ENCODE results near the gene BMPR1B. TPM values are rescaled to one million over a fixed set of nuclear protein-coding genes. Genes with fewer than 3 reads are reported as not detected.

Gene BMPR1B
- total and polyA plus RNA-seq, 2 of the 4 experiments (the other 2 are of a cell fraction): 0.24 to 0.90 TPM

DNA sequence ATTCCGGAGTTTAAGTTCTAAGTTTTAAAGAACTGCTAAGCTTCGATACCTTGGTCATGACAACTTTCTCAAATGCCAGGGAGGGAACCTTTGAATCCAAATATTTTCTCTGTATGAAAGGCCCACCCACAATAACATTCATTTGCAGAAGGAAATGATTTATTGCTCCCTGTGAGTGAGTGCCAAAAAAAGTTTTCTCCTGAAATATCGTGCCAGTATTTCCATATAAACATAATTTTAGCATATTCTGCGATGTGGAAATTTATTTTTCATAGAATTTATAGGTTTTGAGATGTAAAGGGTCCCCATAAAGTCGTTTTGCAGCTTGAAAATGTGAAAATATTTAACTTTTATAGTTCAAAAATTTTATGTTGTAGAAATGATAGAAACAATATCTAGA lies 53.9 kb downstream of the BMPR1B start:
- no peaks in the 10 kb centered on the region for H4K20me1 ChIP-seq (ENCODE audit: insufficient read depth, low read length)
- DNase-seq (no peak), ATAC-seq (ENCODE audit: low read depth) (no peak)
- H3K4me2 ChIP-seq (ENCODE audit: low read depth, low read length): no peak overlapping the region
- ChIA-PET CTCF (interaction anchor here (0.6 kb wide), 1 partner anchor 369 kb away, joined by 3 read pairs; no protein-coding TSS in a partner anchor), POLR2A (ENCODE audit: unreplicated experiment) (no interaction called here)
- no peak overlapping the region for H2AK5ac ChIP-seq (ENCODE audit: low read depth, low read length)
- peaks cover 3% of the 10 kb centered on the region; the same call in 1 of the 2 replicates for H3K9me1 ChIP-seq (ENCODE audit: insufficient read depth, low read length)
- intact Hi-C loops (cut with micrococcal nuclease): loop anchor here (10.0 kb wide), 1 partner anchor 263 kb away; no protein-coding TSS in a partner anchor
- WGBS, 2 experiments (ENCODE audit: extremely low coverage in 2 of 2, insufficient read length in 1 of 2): no CpG with 5 or more reads among the region's 5 CpGs
- H4K5ac ChIP-seq (ENCODE audit: low read depth, low read length): no peak overlapping the region
- TF ChIP-seq SMC3 (IDR thresholded peaks at IDR 0.05; ENCODE audit: low read depth, low read length) (no peak), RCOR1 (IDR thresholded peaks at IDR 0.05; ENCODE audit: insufficient replicate concordance, low read length) (no peak), RAD21 (IDR thresholded peaks at IDR 0.05; ENCODE audit: low read length) (no peak), POLR2A (IDR thresholded peaks at IDR 0.05; ENCODE audit: low read depth, low read length) (no peak), BHLHE40 (IDR thresholded peaks at IDR 0.05; ENCODE audit: low read depth, low read length) (no peak)
- TF ChIP-seq, protein P1, sequence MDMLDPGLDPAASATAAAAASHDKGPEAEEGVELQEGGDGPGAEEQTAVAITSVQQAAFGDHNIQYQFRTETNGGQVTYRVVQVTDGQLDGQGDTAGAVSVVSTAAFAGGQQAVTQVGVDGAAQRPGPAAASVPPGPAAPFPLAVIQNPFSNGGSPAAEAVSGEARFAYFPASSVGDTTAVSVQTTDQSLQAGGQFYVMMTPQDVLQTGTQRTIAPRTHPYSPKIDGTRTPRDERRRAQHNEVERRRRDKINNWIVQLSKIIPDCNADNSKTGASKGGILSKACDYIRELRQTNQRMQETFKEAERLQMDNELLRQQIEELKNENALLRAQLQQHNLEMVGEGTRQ (IDR thresholded peaks at IDR 0.05; ENCODE audit: low read depth, low read length): no peak
- H3K4me1 ChIP-seq (ENCODE audit: control insufficient read depth, insufficient read depth, low read length): no peaks in the 10 kb centered on the region
- H2AFZ ChIP-seq (replicated peaks; ENCODE audit: low read length, poor library complexity): no peak overlapping the region
- no peak overlapping the region for H3K27ac ChIP-seq (ENCODE audit: insufficient read depth, low read length)
- H4K91ac ChIP-seq (ENCODE audit: insufficient read depth, low read depth, low read length): no peak overlapping the region
- no peak overlapping the region for H4K8ac ChIP-seq (ENCODE audit: low read depth in 2 of 2, low read length in 2 of 2)
- no peak overlapping the region for H3K56ac ChIP-seq (ENCODE audit: extremely low read depth, insufficient read depth, low read length)
- H3K79me1 ChIP-seq (ENCODE audit: low read depth in 1 of 2, low read length in 2 of 2): no peaks in the 10 kb centered on the region
- no peak overlapping the region for H2BK15ac ChIP-seq (ENCODE audit: low read depth, low read length)
- H2BK5ac ChIP-seq (ENCODE audit: low read depth, low read length, poor library complexity, severe bottlenecking): no peak overlapping the region
- H3K9ac ChIP-seq (ENCODE audit: low read depth, low read length): no peak overlapping the region
- H3K18ac ChIP-seq (ENCODE audit: low read depth, low read length): no peak overlapping the region
- BruUV-seq (replicated peaks): no TSS peak
- H2BK120ac ChIP-seq (ENCODE audit: low read depth, low read length): no peak overlapping the region
- H3K4me3 ChIP-seq (ENCODE audit: insufficient read depth, low read depth, low read length): no peak overlapping the region
- dilution Hi-C loops (cut with HindIII; ENCODE audit: low sequenced_read_pairs, unreplicated experiment): no loop called here
- no peak overlapping the region for H3K4ac ChIP-seq (ENCODE audit: low read depth, low read length)
- in situ Hi-C loops (cut with MboI; ENCODE audit: low sequenced_read_pairs): no loop called here
- H2BK20ac ChIP-seq (ENCODE audit: low read depth, low read length): no peak overlapping the region
- H3K14ac ChIP-seq (replicated peaks; ENCODE audit: low read depth, low read length): no peak overlapping the region
- H2AK9ac ChIP-seq (replicated peaks; ENCODE audit: low read depth, low read length, poor library complexity): no peak overlapping the region
- H3K27me3 ChIP-seq (ENCODE audit: control insufficient read depth, insufficient read depth, low read length): no peaks in the 10 kb centered on the region
- H3K9me3 ChIP-seq (ENCODE audit: control insufficient read depth, insufficient read depth, low read length): no peaks in the 10 kb centered on the region
- H3K36me3 ChIP-seq (ENCODE audit: control insufficient read depth, insufficient read depth, low read length): no peaks in the 10 kb centered on the region
- H3K23ac ChIP-seq (ENCODE audit: low read depth, low read length): no peak overlapping the region

Data from IMR-90 (cell line).